ENCODE results near the gene ATP6V1C2.

DNA sequence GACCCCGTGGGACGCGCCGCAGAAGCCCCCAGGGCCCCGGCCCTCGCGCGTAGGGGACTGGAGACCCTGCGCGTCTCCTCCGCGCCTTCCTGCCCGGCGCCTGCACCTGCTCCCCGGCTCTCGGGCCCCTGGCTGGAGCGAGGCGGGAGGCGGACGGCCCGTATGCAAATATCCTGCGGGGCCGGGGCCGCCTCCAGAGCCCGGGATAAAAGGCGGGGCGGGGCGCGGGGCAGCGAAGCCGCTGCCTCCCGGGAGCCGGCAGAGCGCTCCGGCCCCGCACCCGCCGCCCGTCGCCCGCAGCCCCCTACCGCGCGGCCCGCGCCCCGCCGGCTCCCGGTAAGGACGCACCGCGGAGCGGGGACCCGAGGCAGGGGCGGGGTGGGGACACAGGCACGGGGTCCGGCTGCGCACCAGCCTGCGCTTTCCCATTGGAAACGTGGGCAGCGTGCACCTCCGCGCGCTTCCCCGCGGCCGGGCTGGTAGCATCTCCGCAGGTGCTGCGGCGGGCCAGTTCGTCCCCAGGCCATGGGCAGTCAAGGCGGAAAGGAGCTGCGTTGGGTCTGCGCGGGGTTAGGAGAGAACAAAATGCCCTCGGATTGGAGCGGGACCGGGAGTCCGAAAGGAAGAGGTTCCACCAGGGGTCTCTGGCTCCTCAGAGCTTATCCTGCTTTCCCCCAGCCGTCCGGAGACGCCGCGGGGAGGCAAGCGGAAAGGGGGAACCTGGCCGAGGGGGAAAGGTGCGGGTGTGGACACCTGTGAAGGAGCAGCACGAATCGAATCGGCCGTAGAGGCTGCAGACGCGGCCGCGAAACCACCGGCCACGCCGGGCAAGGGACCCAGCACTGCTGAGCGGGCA, at the start of gene ATP6V1C2:
- TF ChIP-seq, protein P1, sequence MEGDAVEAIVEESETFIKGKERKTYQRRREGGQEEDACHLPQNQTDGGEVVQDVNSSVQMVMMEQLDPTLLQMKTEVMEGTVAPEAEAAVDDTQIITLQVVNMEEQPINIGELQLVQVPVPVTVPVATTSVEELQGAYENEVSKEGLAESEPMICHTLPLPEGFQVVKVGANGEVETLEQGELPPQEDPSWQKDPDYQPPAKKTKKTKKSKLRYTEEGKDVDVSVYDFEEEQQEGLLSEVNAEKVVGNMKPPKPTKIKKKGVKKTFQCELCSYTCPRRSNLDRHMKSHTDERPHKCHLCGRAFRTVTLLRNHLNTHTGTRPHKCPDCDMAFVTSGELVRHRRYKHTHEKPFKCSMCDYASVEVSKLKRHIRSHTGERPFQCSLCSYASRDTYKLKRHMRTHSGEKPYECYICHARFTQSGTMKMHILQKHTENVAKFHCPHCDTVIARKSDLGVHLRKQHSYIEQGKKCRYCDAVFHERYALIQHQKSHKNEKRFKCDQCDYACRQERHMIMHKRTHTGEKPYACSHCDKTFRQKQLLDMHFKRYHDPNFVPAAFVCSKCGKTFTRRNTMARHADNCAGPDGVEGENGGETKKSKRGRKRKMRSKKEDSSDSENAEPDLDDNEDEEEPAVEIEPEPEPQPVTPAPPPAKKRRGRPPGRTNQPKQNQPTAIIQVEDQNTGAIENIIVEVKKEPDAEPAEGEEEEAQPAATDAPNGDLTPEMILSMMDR (conservative IDR thresholded peaks at IDR 0.05; ENCODE audit: low read depth, low read length) = no peak
- TF ChIP-seq FOS (IDR thresholded peaks at IDR 0.05; ENCODE audit: low read depth, low read length) (no peak), POLR2A (IDR thresholded peaks at IDR 0.05; ENCODE audit: low read depth, low read length) (no peak), RCOR1 (IDR thresholded peaks at IDR 0.05; ENCODE audit: insufficient replicate concordance, low read length) (no peak), MXI1 (IDR thresholded peaks at IDR 0.05; ENCODE audit: borderline replicate concordance, low read depth, low read length) (no peak), RFX5 (IDR thresholded peaks at IDR 0.05; ENCODE audit: low read depth, low read length) (no peak), CEBPB (IDR thresholded peaks at IDR 0.05; ENCODE audit: low read depth, low read length) (no peak), SMC3 (IDR thresholded peaks at IDR 0.05; ENCODE audit: low read depth, low read length) (no peak)
- TF ChIP-seq, protein P2, sequence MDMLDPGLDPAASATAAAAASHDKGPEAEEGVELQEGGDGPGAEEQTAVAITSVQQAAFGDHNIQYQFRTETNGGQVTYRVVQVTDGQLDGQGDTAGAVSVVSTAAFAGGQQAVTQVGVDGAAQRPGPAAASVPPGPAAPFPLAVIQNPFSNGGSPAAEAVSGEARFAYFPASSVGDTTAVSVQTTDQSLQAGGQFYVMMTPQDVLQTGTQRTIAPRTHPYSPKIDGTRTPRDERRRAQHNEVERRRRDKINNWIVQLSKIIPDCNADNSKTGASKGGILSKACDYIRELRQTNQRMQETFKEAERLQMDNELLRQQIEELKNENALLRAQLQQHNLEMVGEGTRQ (IDR thresholded peaks at IDR 0.05; ENCODE audit: low read depth, low read length) = no peak
